Measurements from ENCODE around the gene LARP4.

- no peak for TF ChIP-seq POLR2A (IDR thresholded peaks at IDR 0.05; ENCODE audit: low read depth, low read length)
- TF ChIP-seq TAF1 (IDR thresholded peaks at IDR 0.05; ENCODE audit: low read depth, low read length), result no peak
- no peak for TF ChIP-seq POLR2AphosphoS5 (IDR thresholded peaks at IDR 0.05; ENCODE audit: low read depth, low read length)
- no peak for TF ChIP-seq POU2F2 (IDR thresholded peaks at IDR 0.05; ENCODE audit: low read depth, low read length)
- TF ChIP-seq SPI1 (IDR thresholded peaks at IDR 0.05; ENCODE audit: low read depth, low read length), result no peak
- no peak for TF ChIP-seq PAX5 (IDR thresholded peaks at IDR 0.05; ENCODE audit: insufficient read depth, low read length, severe bottlenecking)
Observed at GRCh38 chr12:50527359-50527726, 126.7 kb downstream of the LARP4 start.

All from GM12891 (cell line).